Measurements from ENCODE around the gene OR2C3. TPM values are rescaled to one million over a fixed set of nuclear protein-coding genes. Genes with fewer than 3 reads are reported as not detected.

The OR2C3 gene
- not detected for total RNA-seq

DNA sequence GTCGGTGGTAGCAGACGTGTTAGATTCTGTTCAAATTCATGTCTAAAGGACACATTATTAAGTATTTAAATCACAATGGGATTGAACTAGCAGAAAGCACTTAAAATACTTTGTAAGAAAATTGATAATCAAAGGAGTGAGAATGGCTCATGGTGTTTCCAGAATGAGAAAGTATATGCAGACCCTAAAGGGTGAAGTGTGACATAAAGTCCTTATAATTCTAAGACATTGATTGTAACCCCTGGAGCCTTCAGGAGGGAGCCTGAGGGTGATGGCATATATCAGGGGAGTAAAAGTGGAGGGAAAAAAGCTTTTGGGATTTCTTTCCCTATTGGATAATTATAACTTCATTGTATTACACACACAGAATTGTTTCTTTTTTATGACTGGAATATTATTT lies at the start of gene OR2C3:
Gene OR2C3, minus strand, starts transcription at position 101 of the 400 bp plus-strand sequence. CDS start 3,929 bp downstream, outside the sequence.
- no peak for TF ChIP-seq POLR2AphosphoS5 (IDR thresholded peaks at IDR 0.05)
- no peak for TF ChIP-seq EP300 (IDR thresholded peaks at IDR 0.05)
- TF ChIP-seq POLR2A (IDR thresholded peaks at IDR 0.05; ENCODE audit: low read depth) = no peak
- H3K4me1 ChIP-seq = no peaks in the 10 kb centered on the region
- H3K27me3 ChIP-seq = peaks cover 0 to 8% (median 0%) of the 10 kb centered on the region in 4 donors
- WGBS = 80% methylated on average over 2 of the region's 2 CpGs
- H3K36me3 ChIP-seq = no peaks in the 10 kb centered on the region
- no peak for DNase-seq (ENCODE audit: extremely low spot score)
- H3K4me3 ChIP-seq = no peak within 1 kb of the TSS
- H3K9me3 ChIP-seq = no peaks in the 10 kb centered on the region
- intact Hi-C loops (cut with DNase I) = no loop called here
- H3K27ac ChIP-seq (replicated peaks in 1 of 4) = no peak within 1 kb of the TSS

DNA sequence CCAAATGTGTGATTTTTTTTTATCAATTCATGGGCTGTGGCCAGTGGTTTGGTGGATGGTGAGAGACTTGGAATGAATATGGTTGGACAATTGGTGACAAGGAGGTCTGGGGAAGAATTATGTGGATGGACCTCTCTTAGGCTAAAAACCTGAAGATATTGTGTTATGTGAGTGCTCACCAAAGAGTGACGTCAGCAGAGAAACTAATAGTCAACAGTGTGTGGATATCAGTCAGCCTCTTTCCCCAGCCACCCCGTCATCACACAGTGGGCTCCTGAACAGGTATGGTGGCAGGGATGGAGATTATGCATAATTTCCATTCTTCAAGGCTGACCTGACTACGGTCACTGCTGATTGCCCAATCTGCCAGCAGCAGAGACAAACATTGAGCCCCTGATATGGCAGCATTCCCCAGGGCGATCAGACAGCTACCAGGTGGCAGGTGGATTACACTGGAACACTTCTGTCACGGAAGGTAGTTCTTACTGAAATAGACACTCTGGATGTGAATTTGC lies 42.8 kb upstream of the OR2C3 start:
- TF ChIP-seq EP300 (IDR thresholded peaks at IDR 0.05) (no peak), POLR2AphosphoS5 (IDR thresholded peaks at IDR 0.05) (no peak), CTCF (IDR thresholded peaks at IDR 0.05) (no peak), POLR2A (IDR thresholded peaks at IDR 0.05; ENCODE audit: low read depth) (no peak)
- WGBS = 87% methylated on average over 4 of the region's 5 CpGs

GRCh38 chr1:247576514-247576913 lies 40.3 kb upstream of the OR2C3 start:
- 68% methylated on average over 3 of the region's 3 CpGs for WGBS
- intact Hi-C loops (cut with DNase I) = no loop called here
- peak in 1 of 3 experiments; percentile 11 for TF ChIP-seq CTCF (IDR thresholded peaks at IDR 0.05)
- TF ChIP-seq POLR2AphosphoS5 (IDR thresholded peaks at IDR 0.05) = no peak
- peaks cover 0 to 5% (median 0%) of the 10 kb centered on the region in 4 donors for H3K27me3 ChIP-seq
- no peaks in the 10 kb centered on the region for H3K36me3 ChIP-seq
- no peak overlapping the region for H3K4me3 ChIP-seq
- H3K9me3 ChIP-seq = no peaks in the 10 kb centered on the region
- no peak overlapping the region for H3K27ac ChIP-seq (replicated peaks in 1 of 4)
- H3K4me1 ChIP-seq = no peaks in the 10 kb centered on the region
- no peak for DNase-seq (ENCODE audit: extremely low spot score)

More for the DNA sequence above, 42.8 kb upstream of the OR2C3 start:
- intact Hi-C loops (cut with DNase I) = no loop called here
- DNase-seq (ENCODE audit: extremely low spot score) = no peak
- Histone ChIP-seq H3K4me3 (no peak overlapping the region), H3K36me3 (no peaks in the 10 kb centered on the region), H3K4me1 (no peaks in the 10 kb centered on the region), H3K27me3 (no peaks in the 10 kb centered on the region), H3K9me3 (no peaks in the 10 kb centered on the region), H3K27ac (replicated peaks in 1 of 4) (no peak overlapping the region)

- no peaks in the 10 kb centered on the region for H3K4me1 ChIP-seq
- no peak overlapping the region for H3K4me3 ChIP-seq
- no peak for TF ChIP-seq POLR2AphosphoS5 (IDR thresholded peaks at IDR 0.05)
- no peak for TF ChIP-seq EP300 (IDR thresholded peaks at IDR 0.05)
- TF ChIP-seq CTCF (IDR thresholded peaks at IDR 0.05) = no peak
- no peak for TF ChIP-seq POLR2A (IDR thresholded peaks at IDR 0.05; ENCODE audit: low read depth)
- no peaks in the 10 kb centered on the region for H3K9me3 ChIP-seq
- intact Hi-C loops (cut with DNase I) = no loop called here
- DNase-seq (ENCODE audit: extremely low spot score) = no peak
- no peak overlapping the region for H3K27ac ChIP-seq (replicated peaks in 1 of 4)
- no peaks in the 10 kb centered on the region for H3K36me3 ChIP-seq
- peaks cover 0 to 5% (median 0%) of the 10 kb centered on the region in 4 donors for H3K27me3 ChIP-seq
Measured at GRCh38 chr1:247574664-247575063, 38.4 kb upstream of the OR2C3 start.

DNA sequence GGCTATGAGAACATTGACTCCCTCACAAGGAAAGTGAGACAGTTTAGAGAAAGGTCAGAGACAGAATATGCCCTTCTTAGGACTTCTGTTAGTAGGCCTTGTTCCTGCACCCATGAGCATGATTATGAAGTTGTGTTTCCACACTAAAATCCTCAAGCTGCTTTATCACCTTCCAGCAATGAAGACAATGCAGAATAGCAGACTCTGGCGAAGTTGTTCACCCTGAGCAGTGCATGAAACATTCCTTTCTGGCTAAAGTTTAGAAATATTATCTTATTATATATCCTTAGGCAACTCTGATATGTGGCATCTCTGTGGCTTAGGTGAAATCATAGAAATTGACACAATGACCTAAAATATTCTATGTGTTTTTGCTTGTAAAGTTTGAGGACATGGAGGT lies 38.0 kb upstream of the OR2C3 start:
- Histone ChIP-seq H3K9me3 (no peaks in the 10 kb centered on the region), H3K27me3 (peaks cover 0 to 5% (median 0%) of the 10 kb centered on the region in 4 donors), H3K4me1 (no peaks in the 10 kb centered on the region), H3K4me3 (no peak overlapping the region), H3K27ac (replicated peaks in 1 of 4) (no peak overlapping the region), H3K36me3 (no peaks in the 10 kb centered on the region)
- DNase-seq (ENCODE audit: extremely low spot score) = no peak
- TF ChIP-seq CTCF (IDR thresholded peaks at IDR 0.05) = no peak
- TF ChIP-seq POLR2AphosphoS5 (IDR thresholded peaks at IDR 0.05) = no peak
- no peak for TF ChIP-seq EP300 (IDR thresholded peaks at IDR 0.05)
- TF ChIP-seq POLR2A (IDR thresholded peaks at IDR 0.05; ENCODE audit: low read depth) = no peak
- WGBS = 62% methylated on average over 1 of the region's 1 CpG
- intact Hi-C loops (cut with DNase I) = no loop called here

Data from esophagus muscularis mucosa (tissue), 4 donors.